Effector memory CD4-positive, alpha-beta T cell (primary cell): Measurements from ENCODE around the gene MTMR3.

Experiments used
- DNase-seq, 3 donors: peaks; one replicate each; pipeline ENCODE4 v3.0.0-alpha.2; 2020
- H3K27ac ChIP-seq: 2 replicates; pipeline ENCODE4 v1.7.0; 2013; ENCODE audit warnings: mild to moderate bottlenecking, low read length, moderate library complexity; ENCODE audit not compliant: insufficient read depth, poor library complexity, severe bottlenecking
- H3K27me3 ChIP-seq: replicated peaks from 2 replicates; pipeline ENCODE4 v1.7.0; 2013; ENCODE audit warnings: mild to moderate bottlenecking, low read length; ENCODE audit not compliant: insufficient read depth, control insufficient read depth, poor library complexity, severe bottlenecking
- H3K36me3 ChIP-seq: 2 replicates; pipeline ENCODE4 v1.7.0; 2013; ENCODE audit warnings: mild to moderate bottlenecking, low read length, moderate library complexity; ENCODE audit not compliant: control insufficient read depth, insufficient read depth
- H3K4me1 ChIP-seq: 2 replicates; pipeline ENCODE4 v1.7.0; 2013; ENCODE audit warnings: low read length, mild to moderate bottlenecking; ENCODE audit not compliant: control insufficient read depth, insufficient read depth, poor library complexity, severe bottlenecking
- H3K4me3 ChIP-seq: 2 replicates; pipeline ENCODE4 v1.7.0; 2013; ENCODE audit warnings: low read length, low read depth, mild to moderate bottlenecking; ENCODE audit not compliant: insufficient read depth, poor library complexity, severe bottlenecking
- H3K9me3 ChIP-seq: 2 replicates; pipeline ENCODE4 v1.7.0; 2013; ENCODE audit warnings: mild to moderate bottlenecking, low read length, moderate library complexity; ENCODE audit not compliant: control insufficient read depth

The MTMR3 gene

GRCh38 chr22:29867260-29867659 lies 15.7 kb upstream of the MTMR3 start:
- Histone ChIP-seq H3K4me3 (no peak overlapping the region), H3K9me3 (no peaks in the 10 kb centered on the region), H3K27me3 (no peaks in the 10 kb centered on the region), H3K36me3 (no peaks in the 10 kb centered on the region), H3K27ac (no peak overlapping the region), H3K4me1 (no peaks in the 10 kb centered on the region)
- no peak for DNase-seq

GRCh38 chr22:29867851-29868250 lies 15.1 kb upstream of the MTMR3 start:
- Histone ChIP-seq H3K9me3 (no peaks in the 10 kb centered on the region), H3K36me3 (no peaks in the 10 kb centered on the region)

DNA sequence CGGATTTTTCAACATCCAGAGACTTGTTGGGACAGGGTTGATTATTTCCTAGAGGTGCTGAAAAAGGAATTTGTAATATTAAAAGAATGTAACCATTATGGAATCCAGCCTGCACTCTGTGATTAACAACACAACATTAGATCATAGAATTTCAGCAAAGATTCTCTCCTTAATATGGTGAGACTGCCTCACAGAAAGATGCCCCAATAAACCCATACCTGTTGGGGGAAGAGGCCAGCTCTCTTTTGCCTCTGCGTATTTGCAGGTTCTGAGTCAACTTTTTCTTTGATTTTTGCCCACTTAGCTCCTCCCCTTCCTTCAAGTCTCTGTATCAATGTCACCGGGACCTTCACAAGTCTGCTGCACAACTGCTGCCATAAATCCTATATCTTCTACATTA lies 12.4 kb upstream of the MTMR3 start:
- no peak overlapping the region for H3K4me3 ChIP-seq
- H3K27ac ChIP-seq, result no peak overlapping the region
- H3K9me3 ChIP-seq, result no peaks in the 10 kb centered on the region
- no peaks in the 10 kb centered on the region for H3K36me3 ChIP-seq
- no peaks in the 10 kb centered on the region for H3K27me3 ChIP-seq
- H3K4me1 ChIP-seq, result no peaks in the 10 kb centered on the region
- no peak for DNase-seq

More at GRCh38 chr22:29867851-29868250, 15.1 kb upstream of the MTMR3 start:
- no peaks in the 10 kb centered on the region for H3K27me3 ChIP-seq
- no peak overlapping the region for H3K4me3 ChIP-seq
- no peak for DNase-seq
- no peak overlapping the region for H3K27ac ChIP-seq
- H3K4me1 ChIP-seq, result no peaks in the 10 kb centered on the region

- Histone ChIP-seq H3K4me3 (no peak overlapping the region), H3K27ac (no peak overlapping the region), H3K4me1 (no peaks in the 10 kb centered on the region), H3K36me3 (no peaks in the 10 kb centered on the region), H3K9me3 (no peaks in the 10 kb centered on the region), H3K27me3 (no peaks in the 10 kb centered on the region)
- no peak for DNase-seq
Measured at GRCh38 chr22:29871684-29872083, 11.3 kb upstream of the MTMR3 start.

DNA sequence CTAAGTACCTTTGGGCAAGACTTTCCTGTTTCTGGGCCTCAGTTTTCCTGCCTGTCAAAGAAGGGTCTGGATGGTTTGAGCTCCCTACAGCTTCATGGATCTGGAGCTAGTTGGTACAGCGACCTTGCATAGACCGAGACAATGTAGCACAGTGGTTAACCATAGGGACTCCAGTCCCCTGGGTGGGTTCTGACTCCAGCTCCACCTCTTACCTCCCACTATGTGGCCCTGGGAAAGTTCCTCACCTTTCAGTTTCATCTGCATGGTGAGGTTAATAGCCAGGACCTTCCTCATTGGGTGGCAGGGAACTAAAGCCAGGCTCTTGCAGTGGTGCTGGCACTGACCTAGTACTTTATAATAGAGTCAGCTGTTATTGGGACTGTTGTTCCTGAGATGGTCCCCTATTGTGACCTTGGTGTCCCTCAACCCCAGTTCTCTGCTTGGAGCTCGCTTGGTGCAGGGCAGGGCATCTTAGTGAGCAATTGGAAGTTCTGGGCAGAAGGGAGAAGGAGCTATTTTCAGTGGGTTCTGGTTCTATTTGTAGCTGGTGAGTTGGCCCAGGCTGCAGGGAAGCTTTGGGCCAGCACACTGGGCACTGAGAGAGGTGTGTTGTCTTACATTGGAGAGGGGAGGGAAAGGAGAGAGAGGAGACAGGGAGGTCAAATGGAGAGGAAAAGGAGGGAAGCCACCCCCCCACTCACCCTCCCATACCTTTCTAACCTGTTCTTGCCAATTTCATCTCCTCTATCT lies 10.7 kb upstream of the MTMR3 start:
- Histone ChIP-seq H3K4me1 (no peaks in the 10 kb centered on the region), H3K9me3 (no peaks in the 10 kb centered on the region), H3K4me3 (no peak overlapping the region), H3K36me3 (no peaks in the 10 kb centered on the region), H3K27me3 (no peaks in the 10 kb centered on the region), H3K27ac (no peak overlapping the region)
- no peak for DNase-seq

DNA sequence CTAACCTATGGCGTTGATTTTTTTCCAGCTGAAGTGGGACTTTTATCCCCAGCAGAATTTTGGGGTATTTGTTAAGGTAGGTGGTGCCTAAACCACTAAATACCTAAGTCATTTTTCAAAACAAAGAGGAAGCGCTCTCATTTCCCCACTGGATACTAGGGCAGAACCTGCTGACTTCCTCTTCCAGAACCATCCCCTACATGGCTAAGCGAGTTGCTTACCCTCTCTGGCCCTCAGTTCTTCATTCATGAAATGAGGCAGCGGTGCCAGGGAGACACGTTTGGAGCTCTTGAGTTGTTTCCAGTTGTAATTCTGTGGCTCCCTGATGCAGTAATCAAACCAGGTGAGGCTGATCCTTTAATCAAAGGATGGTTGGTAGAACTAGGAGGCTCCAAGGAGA lies 10.0 kb upstream of the MTMR3 start:
- H3K9me3 ChIP-seq, result no peaks in the 10 kb centered on the region
- no peaks in the 10 kb centered on the region for H3K36me3 ChIP-seq
- no peak overlapping the region for H3K27ac ChIP-seq
- DNase-seq, result no peak
- H3K4me3 ChIP-seq, result no peak overlapping the region
- H3K4me1 ChIP-seq, result no peaks in the 10 kb centered on the region
- no peaks in the 10 kb centered on the region for H3K27me3 ChIP-seq

GRCh38 chr22:29873943-29874342 lies 9.0 kb upstream of the MTMR3 start:
- Histone ChIP-seq H3K27ac (no peak overlapping the region), H3K36me3 (no peaks in the 10 kb centered on the region), H3K9me3 (no peaks in the 10 kb centered on the region), H3K4me1 (no peaks in the 10 kb centered on the region), H3K27me3 (no peaks in the 10 kb centered on the region), H3K4me3 (no peak overlapping the region)
- no peak for DNase-seq

DNA sequence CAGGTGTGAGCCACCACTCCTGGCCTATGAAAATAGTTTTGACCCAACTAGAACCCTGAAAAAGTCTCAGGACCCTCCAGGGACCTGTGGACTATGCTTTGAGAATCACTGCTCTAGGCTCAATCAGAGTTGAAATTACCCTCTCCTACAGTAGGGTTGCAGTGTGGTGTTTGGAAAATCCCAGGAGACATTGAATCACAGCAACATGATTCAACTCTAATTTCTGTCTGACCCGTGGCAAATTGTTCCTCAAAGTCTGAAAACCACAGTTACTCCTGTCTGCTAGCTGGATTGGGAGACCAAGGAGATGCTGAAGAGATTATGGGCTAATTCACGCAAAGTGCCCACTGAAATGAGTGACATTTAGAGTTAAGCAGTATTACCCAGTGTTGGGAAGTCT lies 5.4 kb upstream of the MTMR3 start:
- no peaks in the 10 kb centered on the region for H3K4me1 ChIP-seq
- H3K9me3 ChIP-seq, result no peaks in the 10 kb centered on the region
- H3K4me3 ChIP-seq, result no peak overlapping the region
- H3K27me3 ChIP-seq, result no peaks in the 10 kb centered on the region
- no peaks in the 10 kb centered on the region for H3K36me3 ChIP-seq
- H3K27ac ChIP-seq, result no peak overlapping the region
- DNase-seq, result no peak

DNA sequence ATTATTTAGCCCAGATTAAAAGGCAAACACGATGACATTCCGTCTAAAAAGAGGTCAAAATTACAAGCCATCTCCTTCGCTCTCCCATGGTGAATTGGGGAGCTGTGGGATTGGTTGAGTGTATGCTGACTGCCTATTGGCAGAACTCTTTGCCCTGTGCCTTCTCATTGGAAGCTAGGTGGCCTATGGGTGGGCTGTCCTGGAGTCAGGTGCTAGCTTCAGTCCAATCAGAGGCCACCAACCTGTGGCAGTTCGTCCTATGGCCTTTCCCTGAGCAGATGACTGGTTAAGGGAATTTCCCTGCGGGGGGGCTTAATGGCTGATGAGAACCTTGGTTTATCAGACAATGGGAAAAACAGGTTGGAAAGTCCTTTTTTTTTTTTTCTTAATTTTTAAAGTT lies 3.2 kb upstream of the MTMR3 start:
- DNase-seq, result no peak
- Histone ChIP-seq H3K27me3 (no peaks in the 10 kb centered on the region), H3K36me3 (no peaks in the 10 kb centered on the region), H3K27ac (no peak overlapping the region), H3K4me3 (no peak overlapping the region), H3K9me3 (no peaks in the 10 kb centered on the region), H3K4me1 (peaks cover 4% of the 10 kb centered on the region)

GRCh38 chr22:29882716-29883044 lies 294 bp upstream of the MTMR3 start:
- Histone ChIP-seq H3K9me3 (no peaks in the 10 kb centered on the region), H3K36me3 (no peaks in the 10 kb centered on the region), H3K4me3 (peak overlapping the region; percentile 87), H3K4me1 (peaks cover 7% of the 10 kb centered on the region), H3K27me3 (no peaks in the 10 kb centered on the region), H3K27ac (peak overlapping the region; percentile 81)
- DNase-seq, result no peak
